GM12878 (cell line): ENCODE measurements around the gene CTNNBL1. TPM values are rescaled to one million over a fixed set of nuclear protein-coding genes. Genes with fewer than 3 reads are reported as not detected.

Source experiments
- CHD4 ChIP-seq: fragments of 200-600 bp; sonication (generic); IDR thresholded peaks from 2 replicates; pipeline ENCODE4 v1.6.1; 2016; ENCODE audit warnings: mild to moderate bottlenecking
- CREM ChIP-seq: IDR thresholded peaks from 2 replicates; pipeline ENCODE4 v1.6.1; 2014; ENCODE audit warnings: antibody characterized with exemption, low read depth
- EED ChIP-seq: sonication (generic); IDR thresholded peaks from 2 replicates; pipeline ENCODE4 v1.6.1; 2016; ENCODE audit warnings: antibody characterized with exemption, low read depth
- MTA2 ChIP-seq: fragments of 450-650 bp; IDR thresholded peaks from 2 replicates; pipeline ENCODE4 v1.6.1; 2016; ENCODE audit warnings: low read depth, mild to moderate bottlenecking, moderate library complexity
- NBN ChIP-seq: fragments of 450-650 bp; IDR thresholded peaks from 2 replicates; pipeline ENCODE4 v1.6.1; 2016
- NRF1 ChIP-seq: conservative IDR thresholded peaks from 2 replicates; pipeline ENCODE4 v1.6.1; 2011; ENCODE audit warnings: mild to moderate bottlenecking, low read depth, low read length, improper control_type of control experiment
- RCOR1 ChIP-seq: conservative IDR thresholded peaks from 2 replicates; pipeline ENCODE4 v1.6.1; 2012; ENCODE audit warnings: low read depth, low read length, improper control_type of control experiment
- RELA ChIP-seq: fragments of 450-650 bp; IDR thresholded peaks from 2 replicates; pipeline ENCODE4 v1.8.0; 2014; ENCODE audit warnings: borderline replicate concordance; ENCODE audit not compliant: partially characterized antibody
- SIN3A ChIP-seq: IDR thresholded peaks from 2 replicates; pipeline ENCODE4 v1.6.1; 2012; ENCODE audit warnings: low read depth, low read length, improper control_type of control experiment
- ZNF217 ChIP-seq: fragments of 450-650 bp; IDR thresholded peaks from 2 replicates; pipeline ENCODE4 v1.6.1; 2017; ENCODE audit warnings: antibody characterized with exemption, mild to moderate bottlenecking
- polyA plus RNA-seq, 11 experiments: library from polyadenylated mRNA; depleted of rRNA in 4 of 11; unstranded in 6 of 11; stranded (reverse) in 5 of 11; fragments of >200 nt; fragmentation: Nextera tagmentation in 4 of 11; fragmentation: Illumina TruSeq in 1 of 11; extraction: Ambion mirVana in 4 of 11; extraction: Trizol in 1 of 11; gene quantifications; 1 replicate in 1 of 11; 2 replicates in 10 of 11; pipeline versions ENCODE4 v1.2.1 to v1.2.3, GENCODE V29; 2011 to 2016; ENCODE audit warnings: inconsistent platforms in 2 of 11, missing spikeins in 2 of 11, low read depth in 1 of 11
- total RNA-seq, 4 experiments: library from RNA; depleted of rRNA in 3 of 4; stranded (reverse); fragments of >200 nt in 3 of 4; fragmentation: Illumina TruSeq in 1 of 4; extraction: Trizol in 1 of 4; gene quantifications; 2 replicates each; pipeline versions ENCODE4 v1.2.1 to v1.2.3, GENCODE V29; 2013 to 2021
- TF ChIP-seq, protein P1 (sequence below): fragments of 450-650 bp; IDR thresholded peaks from 2 replicates; pipeline ENCODE4 v1.6.1; 2018; ENCODE audit warnings: borderline replicate concordance, mild to moderate bottlenecking; ENCODE audit not compliant: partially characterized antibody

CTNNBL1 gene
- total and polyA plus RNA-seq, 10 of the 15 experiments (the other 5 are each of a cell fraction or from before 2014, with no cell fraction given), result 43.1 to 102 (median 67.8) TPM

DNA sequence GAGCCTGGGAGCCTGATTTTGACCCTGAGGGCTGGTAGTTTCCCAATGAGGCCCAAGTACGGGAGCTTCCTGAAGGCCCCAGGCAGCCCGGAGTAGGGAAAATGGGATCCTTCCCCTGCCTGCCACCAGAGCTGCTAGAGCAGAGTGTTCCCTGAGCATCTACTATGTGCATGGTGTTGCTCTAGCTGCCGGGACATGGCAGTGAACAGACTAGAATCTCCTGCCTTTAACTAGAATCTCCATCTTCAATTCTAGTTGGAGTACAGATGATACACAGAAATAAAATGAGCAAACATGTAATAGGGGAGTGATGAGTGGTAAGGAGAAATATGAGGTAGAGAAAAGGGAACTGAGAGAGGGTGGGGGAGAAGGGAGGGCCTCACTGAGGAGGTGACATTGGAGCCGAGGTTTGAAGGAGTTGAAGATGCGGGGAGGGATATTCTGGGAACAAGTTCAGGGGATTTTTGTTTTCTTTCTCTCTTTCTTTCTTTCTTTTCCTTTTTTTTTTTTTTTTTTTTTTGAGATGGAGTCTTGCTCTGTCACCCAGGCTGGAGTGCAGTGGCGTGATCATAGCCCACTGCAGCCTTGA lies 227.6 kb downstream of the CTNNBL1 start (continued):
- TF ChIP-seq, protein P1, sequence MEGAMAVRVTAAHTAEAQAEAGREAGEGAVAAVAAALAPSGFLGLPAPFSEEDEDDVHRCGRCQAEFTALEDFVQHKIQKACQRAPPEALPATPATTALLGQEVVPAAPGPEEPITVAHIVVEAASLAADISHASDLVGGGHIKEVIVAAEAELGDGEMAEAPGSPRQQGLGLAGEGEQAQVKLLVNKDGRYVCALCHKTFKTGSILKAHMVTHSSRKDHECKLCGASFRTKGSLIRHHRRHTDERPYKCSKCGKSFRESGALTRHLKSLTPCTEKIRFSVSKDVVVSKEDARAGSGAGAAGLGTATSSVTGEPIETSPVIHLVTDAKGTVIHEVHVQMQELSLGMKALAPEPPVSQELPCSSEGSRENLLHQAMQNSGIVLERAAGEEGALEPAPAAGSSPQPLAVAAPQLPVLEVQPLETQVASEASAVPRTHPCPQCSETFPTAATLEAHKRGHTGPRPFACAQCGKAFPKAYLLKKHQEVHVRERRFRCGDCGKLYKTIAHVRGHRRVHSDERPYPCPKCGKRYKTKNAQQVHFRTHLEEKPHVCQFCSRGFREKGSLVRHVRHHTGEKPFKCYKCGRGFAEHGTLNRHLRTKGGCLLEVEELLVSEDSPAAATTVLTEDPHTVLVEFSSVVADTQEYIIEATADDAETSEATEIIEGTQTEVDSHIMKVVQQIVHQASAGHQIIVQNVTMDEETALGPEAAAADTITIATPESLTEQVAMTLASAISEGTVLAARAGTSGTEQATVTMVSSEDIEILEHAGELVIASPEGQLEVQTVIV, result no peak
- TF ChIP-seq ZNF217, result no peak
- TF ChIP-seq EED, result no peak; the same call in none of the 2 replicates
- 0 out of 2 replicates have a peak, but pooled peaks have one; percentile 51 for TF ChIP-seq RCOR1
- TF ChIP-seq CREM, result peak; percentile 71
- no peak for TF ChIP-seq NRF1
- TF ChIP-seq CHD4, result no peak
- no peak for TF ChIP-seq RELA
- TF ChIP-seq MTA2, result peak; percentile 59; the same call in 1 of the 2 replicates
- peak; percentile 74; the same call in 1 of the 2 replicates for TF ChIP-seq NBN
- no peak for TF ChIP-seq SIN3A

Other genes starting within 250 kb of the CTNNBL1 start
- not detected in 2 replicates for gene NNAT, start 172.8 kb upstream of the CTNNBL1 start, total RNA-seq (2014; rRNA removed)
- not detected in 2 replicates for gene NNAT, start 172.8 kb upstream of the CTNNBL1 start, total RNA-seq (2014; rRNA removed; fragmentation: Illumina TruSeq; extraction: Trizol)
- gene NNAT, start 172.8 kb upstream of the CTNNBL1 start, total RNA-seq (2021), result not detected in 2 replicates
- gene NNAT, start 172.8 kb upstream of the CTNNBL1 start, polyA plus RNA-seq (2011; rRNA removed), result not detected in 2 replicates
- not detected in 2 replicates for gene NNAT, start 172.8 kb upstream of the CTNNBL1 start, polyA plus RNA-seq (2014; fragmentation: Illumina TruSeq; extraction: Trizol)
- not detected for gene NNAT, start 172.8 kb upstream of the CTNNBL1 start, polyA plus RNA-seq (2014; fragmentation: Nextera tagmentation; extraction: Ambion mirVana)
- gene NNAT, start 172.8 kb upstream of the CTNNBL1 start, polyA plus RNA-seq (2014; rRNA removed), result 0.22 TPM in 1 of 2 replicates, not detected in the other
- gene NNAT, start 172.8 kb upstream of the CTNNBL1 start, polyA plus RNA-seq (2016; fragmentation: Nextera tagmentation; extraction: Ambion mirVana), result under 1 TPM; 0.42 to 0.99 TPM
- gene BLCAP, start 166.2 kb upstream of the CTNNBL1 start, total RNA-seq (2014; rRNA removed), result 37.2 and 39.1 TPM in 2 replicates
- 29.4 and 30.0 TPM in 2 replicates for gene BLCAP, start 166.2 kb upstream of the CTNNBL1 start, total RNA-seq (2014; rRNA removed; fragmentation: Illumina TruSeq; extraction: Trizol)
- 42.0 and 51.2 TPM in 2 replicates for gene BLCAP, start 166.2 kb upstream of the CTNNBL1 start, total RNA-seq (2021)
- 54.7 and 58.9 TPM in 2 replicates for gene BLCAP, start 166.2 kb upstream of the CTNNBL1 start, polyA plus RNA-seq (2011; rRNA removed)
- gene BLCAP, start 166.2 kb upstream of the CTNNBL1 start, polyA plus RNA-seq (2014; fragmentation: Illumina TruSeq; extraction: Trizol), result 44.1 and 44.3 TPM in 2 replicates
- 10 to 100 TPM; 24.6 to 37.7 TPM for gene BLCAP, start 166.2 kb upstream of the CTNNBL1 start, polyA plus RNA-seq (2014; fragmentation: Nextera tagmentation; extraction: Ambion mirVana)
- gene BLCAP, start 166.2 kb upstream of the CTNNBL1 start, polyA plus RNA-seq (2014; rRNA removed), result 48.9 and 50.6 TPM in 2 replicates
- gene BLCAP, start 166.2 kb upstream of the CTNNBL1 start, polyA plus RNA-seq (2016; fragmentation: Nextera tagmentation; extraction: Ambion mirVana), result 10 to 100 TPM; 60.1 to 62.3 TPM
- 0.65 and 1.3 TPM in 2 replicates for gene VSTM2L, start 209.1 kb downstream of the CTNNBL1 start, total RNA-seq (2014; rRNA removed)
- 0.22 and 0.23 TPM in 2 replicates for gene VSTM2L, start 209.1 kb downstream of the CTNNBL1 start, total RNA-seq (2014; rRNA removed; fragmentation: Illumina TruSeq; extraction: Trizol)
- gene VSTM2L, start 209.1 kb downstream of the CTNNBL1 start, total RNA-seq (2021), result 1.3 and 1.5 TPM in 2 replicates
- not detected in 2 replicates for gene VSTM2L, start 209.1 kb downstream of the CTNNBL1 start, polyA plus RNA-seq (2011; rRNA removed)
- 0.35 TPM in 1 of 2 replicates, not detected in the other for gene VSTM2L, start 209.1 kb downstream of the CTNNBL1 start, polyA plus RNA-seq (2014; fragmentation: Illumina TruSeq; extraction: Trizol)
- gene VSTM2L, start 209.1 kb downstream of the CTNNBL1 start, polyA plus RNA-seq (2014; fragmentation: Nextera tagmentation; extraction: Ambion mirVana), result under 1 TPM in 1 of 2 experiments, not detected in 1; 0.05 TPM
- 0.67 and 0.90 TPM in 2 replicates for gene VSTM2L, start 209.1 kb downstream of the CTNNBL1 start, polyA plus RNA-seq (2014; rRNA removed)
- under 1 TPM; 0.36 to 1.00 TPM for gene VSTM2L, start 209.1 kb downstream of the CTNNBL1 start, polyA plus RNA-seq (2016; fragmentation: Nextera tagmentation; extraction: Ambion mirVana)